GM12892 (cell line): ENCODE results near the gene DUSP10.

Experiments
- POLR2A ChIP-seq: IDR thresholded peaks from 2 replicates; pipeline ENCODE4 v1.6.1; 2011; ENCODE audit warnings: low read depth, low read length, control low read depth
- POLR2AphosphoS5 ChIP-seq: IDR thresholded peaks from 2 replicates; pipeline ENCODE4 v1.6.1; 2011; ENCODE audit warnings: low read depth, low read length, control low read depth
- TAF1 ChIP-seq: IDR thresholded peaks from 2 replicates; pipeline ENCODE4 v1.6.1; 2011; ENCODE audit warnings: low read depth, mild to moderate bottlenecking, control low read depth, low read length, borderline replicate concordance

DNA sequence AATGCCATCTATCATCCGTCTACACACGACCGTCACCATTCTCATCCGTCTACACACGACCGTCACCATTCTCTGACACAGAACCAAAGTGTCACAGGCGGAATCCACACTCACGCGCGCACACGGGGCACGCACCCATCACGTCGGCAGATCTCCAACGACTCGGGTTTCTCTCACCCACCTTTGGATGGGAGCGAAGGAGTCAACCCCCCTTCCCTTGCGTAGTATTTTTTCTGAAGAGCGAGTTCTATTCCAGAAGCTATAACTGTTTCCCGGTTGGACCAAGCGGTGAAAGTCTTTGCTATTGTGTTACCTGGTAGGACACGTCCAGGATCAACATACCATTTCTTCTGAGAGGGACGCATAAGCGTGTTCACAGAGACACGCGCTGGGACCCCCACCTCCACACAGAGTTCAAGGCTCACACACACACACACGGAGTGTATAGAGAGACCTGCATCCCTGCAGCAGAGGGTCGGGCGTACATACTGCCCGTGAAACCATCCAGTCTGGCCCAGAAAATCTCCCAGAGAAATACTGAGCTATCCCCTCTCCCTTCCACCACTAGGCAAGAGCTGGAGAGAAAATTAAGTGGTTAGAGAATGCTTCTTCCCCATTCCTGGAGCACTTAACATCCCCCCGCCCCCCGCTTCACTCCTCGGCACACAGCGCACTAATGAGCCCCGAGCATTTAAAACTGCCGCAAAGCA, 741 bp downstream of the DUSP10 start:
- no peak for TF ChIP-seq POLR2AphosphoS5
- TF ChIP-seq TAF1: no peak
- peak; percentile 49; the same call in 1 of the 2 replicates for TF ChIP-seq POLR2A
